ENCODE data around the gene GFOD1.
"Not testable (repeated sequence)": the region's sequence is repeated elsewhere in the genome, so short reads cannot be mapped to it uniquely, and the experiment has no call there.

Gene GFOD1

GRCh38 chr6:13388769-13389168, 98.6 kb downstream of the GFOD1 start:
- not testable (repeated sequence) for H3K4me1 ChIP-seq (ENCODE audit: control insufficient read depth, low read depth, low read length)

GRCh38 chr6:13384966-13385365, 102.4 kb downstream of the GFOD1 start:
- H3K4me1 ChIP-seq (ENCODE audit: control insufficient read depth, low read depth, low read length) = peaks cover 10% of the 10 kb centered on the region
- H3K9me3 ChIP-seq (ENCODE audit: control insufficient read depth, low read depth, low read length) = no peaks in the 10 kb centered on the region
- no peak overlapping the region for H3K27ac ChIP-seq (ENCODE audit: low read length)
- no peaks in the 10 kb centered on the region for H3K36me3 ChIP-seq (ENCODE audit: control insufficient read depth, low read depth, low read length)
- no peak overlapping the region for H3K4me3 ChIP-seq (ENCODE audit: low read length)
- H3K27me3 ChIP-seq (ENCODE audit: control insufficient read depth, insufficient read depth, low read length) = no peaks in the 10 kb centered on the region
- no peak overlapping the region for H3K9ac ChIP-seq (ENCODE audit: low read length)

More at GRCh38 chr6:13388769-13389168, 98.6 kb downstream of the GFOD1 start:
- H3K27ac ChIP-seq (ENCODE audit: low read length); H3K9ac ChIP-seq (ENCODE audit: low read length); H3K36me3 ChIP-seq (ENCODE audit: control insufficient read depth, low read depth, low read length); H3K4me3 ChIP-seq (ENCODE audit: low read length); H3K27me3 ChIP-seq (ENCODE audit: control insufficient read depth, insufficient read depth, low read length); H3K9me3 ChIP-seq (ENCODE audit: control insufficient read depth, low read depth, low read length): not testable (repeated sequence)

GRCh38 chr6:13384506-13384905, 102.9 kb downstream of the GFOD1 start:
- Histone ChIP-seq H3K9ac (ENCODE audit: low read length) (no peak overlapping the region), H3K27me3 (ENCODE audit: control insufficient read depth, insufficient read depth, low read length) (no peaks in the 10 kb centered on the region), H3K36me3 (ENCODE audit: control insufficient read depth, low read depth, low read length) (no peaks in the 10 kb centered on the region), H3K9me3 (ENCODE audit: control insufficient read depth, low read depth, low read length) (no peaks in the 10 kb centered on the region), H3K4me1 (ENCODE audit: control insufficient read depth, low read depth, low read length) (peaks cover 10% of the 10 kb centered on the region), H3K4me3 (ENCODE audit: low read length) (no peak overlapping the region), H3K27ac (ENCODE audit: low read length) (no peak overlapping the region)

GRCh38 chr6:13383328-13384163, 103.9 kb downstream of the GFOD1 start:
- Histone ChIP-seq H3K4me3 (ENCODE audit: low read length) (no peak overlapping the region), H3K9ac (ENCODE audit: low read length) (no peak overlapping the region), H3K27me3 (ENCODE audit: control insufficient read depth, insufficient read depth, low read length) (no peaks in the 10 kb centered on the region), H3K36me3 (ENCODE audit: control insufficient read depth, low read depth, low read length) (no peaks in the 10 kb centered on the region), H3K9me3 (ENCODE audit: control insufficient read depth, low read depth, low read length) (no peaks in the 10 kb centered on the region), H3K27ac (ENCODE audit: low read length) (no peak overlapping the region), H3K4me1 (ENCODE audit: control insufficient read depth, low read depth, low read length) (peaks cover 10% of the 10 kb centered on the region)

- Histone ChIP-seq H3K9ac (ENCODE audit: low read length) (no peak overlapping the region), H3K27ac (ENCODE audit: low read length) (no peak overlapping the region), H3K36me3 (ENCODE audit: control insufficient read depth, low read depth, low read length) (no peaks in the 10 kb centered on the region), H3K4me1 (ENCODE audit: control insufficient read depth, low read depth, low read length) (peaks cover 10% of the 10 kb centered on the region), H3K9me3 (ENCODE audit: control insufficient read depth, low read depth, low read length) (no peaks in the 10 kb centered on the region), H3K27me3 (ENCODE audit: control insufficient read depth, insufficient read depth, low read length) (no peaks in the 10 kb centered on the region), H3K4me3 (ENCODE audit: low read length) (no peak overlapping the region)
Observed at GRCh38 chr6:13380761-13381160, 106.6 kb downstream of the GFOD1 start.

- Histone ChIP-seq H3K9me3 (ENCODE audit: control insufficient read depth, low read depth, low read length) (no peaks in the 10 kb centered on the region), H3K4me1 (ENCODE audit: control insufficient read depth, low read depth, low read length) (peaks cover 10% of the 10 kb centered on the region), H3K36me3 (ENCODE audit: control insufficient read depth, low read depth, low read length) (no peaks in the 10 kb centered on the region), H3K4me3 (ENCODE audit: low read length) (no peak overlapping the region), H3K9ac (ENCODE audit: low read length) (no peak overlapping the region), H3K27ac (ENCODE audit: low read length) (no peak overlapping the region), H3K27me3 (ENCODE audit: control insufficient read depth, insufficient read depth, low read length) (no peaks in the 10 kb centered on the region)
Observed at GRCh38 chr6:13378669-13379590, 108.5 kb downstream of the GFOD1 start.

- Histone ChIP-seq H3K4me3 (ENCODE audit: low read length) (no peak overlapping the region), H3K9me3 (ENCODE audit: control insufficient read depth, low read depth, low read length) (no peaks in the 10 kb centered on the region), H3K9ac (ENCODE audit: low read length) (no peak overlapping the region), H3K4me1 (ENCODE audit: control insufficient read depth, low read depth, low read length) (peaks cover 10% of the 10 kb centered on the region), H3K27ac (ENCODE audit: low read length) (no peak overlapping the region), H3K27me3 (ENCODE audit: control insufficient read depth, insufficient read depth, low read length) (no peaks in the 10 kb centered on the region), H3K36me3 (ENCODE audit: control insufficient read depth, low read depth, low read length) (no peaks in the 10 kb centered on the region)
Observed at GRCh38 chr6:13377054-13377758, 110.2 kb downstream of the GFOD1 start.

- Histone ChIP-seq H3K27ac (ENCODE audit: low read length) (no peak overlapping the region), H3K36me3 (ENCODE audit: control insufficient read depth, low read depth, low read length) (no peaks in the 10 kb centered on the region), H3K9me3 (ENCODE audit: control insufficient read depth, low read depth, low read length) (no peaks in the 10 kb centered on the region), H3K27me3 (ENCODE audit: control insufficient read depth, insufficient read depth, low read length) (no peaks in the 10 kb centered on the region), H3K9ac (ENCODE audit: low read length) (no peak overlapping the region), H3K4me1 (ENCODE audit: control insufficient read depth, low read depth, low read length) (peaks cover 2% of the 10 kb centered on the region), H3K4me3 (ENCODE audit: low read length) (no peak overlapping the region)
Observed at GRCh38 chr6:13375360-13375878, 112.0 kb downstream of the GFOD1 start.

- H3K27me3 ChIP-seq (ENCODE audit: control insufficient read depth, insufficient read depth, low read length) = no peaks in the 10 kb centered on the region
- no peaks in the 10 kb centered on the region for H3K9me3 ChIP-seq (ENCODE audit: control insufficient read depth, low read depth, low read length)
- no peaks in the 10 kb centered on the region for H3K4me1 ChIP-seq (ENCODE audit: control insufficient read depth, low read depth, low read length)
- H3K27ac ChIP-seq (ENCODE audit: low read length) = no peak overlapping the region
- no peaks in the 10 kb centered on the region for H3K36me3 ChIP-seq (ENCODE audit: control insufficient read depth, low read depth, low read length)
- no peak overlapping the region for H3K9ac ChIP-seq (ENCODE audit: low read length)
- no peak overlapping the region for H3K4me3 ChIP-seq (ENCODE audit: low read length)
Observed at GRCh38 chr6:13373919-13374318, 113.5 kb downstream of the GFOD1 start.

GRCh38 chr6:13373488-13373886, 113.9 kb downstream of the GFOD1 start:
- Histone ChIP-seq H3K4me1 (ENCODE audit: control insufficient read depth, low read depth, low read length) (no peaks in the 10 kb centered on the region), H3K36me3 (ENCODE audit: control insufficient read depth, low read depth, low read length) (no peaks in the 10 kb centered on the region), H3K4me3 (ENCODE audit: low read length) (no peak overlapping the region), H3K27me3 (ENCODE audit: control insufficient read depth, insufficient read depth, low read length) (no peaks in the 10 kb centered on the region), H3K9me3 (ENCODE audit: control insufficient read depth, low read depth, low read length) (no peaks in the 10 kb centered on the region), H3K9ac (ENCODE audit: low read length) (no peak overlapping the region), H3K27ac (ENCODE audit: low read length) (no peak overlapping the region)
